Measurements from ENCODE around the gene SSBP3. TPM values are rescaled to one million over a fixed set of nuclear protein-coding genes. Genes with fewer than 3 reads are reported as not detected.

SSBP3 gene
- total RNA-seq, 1 experiment from 2014 or later, result 15.0 TPM

DNA sequence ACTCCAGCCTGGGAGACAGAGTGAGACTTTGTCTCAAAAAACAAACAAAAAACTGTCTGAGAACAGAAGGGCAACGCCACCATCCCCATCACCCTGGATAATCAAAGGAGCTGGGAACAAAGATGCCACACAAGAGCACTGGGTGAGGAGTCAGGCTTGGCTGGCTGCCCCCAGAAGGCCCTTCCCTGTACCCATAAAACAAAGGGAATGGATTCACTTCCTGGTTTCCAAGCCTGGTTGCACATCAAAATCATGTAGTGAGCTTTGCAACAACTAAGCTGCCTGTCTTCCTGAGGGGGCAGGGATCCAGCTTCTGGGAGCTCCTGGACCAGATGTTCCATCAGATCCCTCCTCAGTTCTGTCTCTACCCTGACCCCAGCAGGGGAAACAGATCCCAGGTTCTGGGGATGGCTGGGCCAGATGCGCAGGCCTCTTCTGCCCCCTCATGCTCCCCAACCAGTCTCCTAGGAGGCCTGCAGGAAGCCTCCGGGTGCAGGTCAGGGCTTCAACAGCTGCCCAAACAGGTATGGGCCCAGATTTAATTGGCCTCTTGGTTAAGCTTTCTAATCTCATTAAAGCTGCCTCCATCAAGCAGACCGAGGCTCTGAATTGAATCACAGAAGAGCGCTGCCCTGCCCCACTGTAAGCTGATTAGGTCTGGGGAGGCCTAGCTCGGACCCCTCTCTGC is 108.5 kb downstream of the SSBP3 start:
- no peaks in the 10 kb centered on the region for H3K79me2 ChIP-seq (ENCODE audit: low read length)
- H3K9me2 ChIP-seq (replicated peaks; ENCODE audit: low read length), result no peaks in the 10 kb centered on the region
- intact Hi-C loops (cut with micrococcal nuclease), result no loop called here
- no peak for DNase-seq
- no peak overlapping the region for H3K9ac ChIP-seq (ENCODE audit: low read length)
- peak; percentile 24; the same call in 1 of the 2 replicates for ATAC-seq
- no TSS peak for BruUV-seq (replicated peaks)
- no peak overlapping the region for H3K4me3 ChIP-seq (ENCODE audit: low read length)
- H4K20me1 ChIP-seq (ENCODE audit: low read length), result no peaks in the 10 kb centered on the region
- H3K27ac ChIP-seq (ENCODE audit: low read length), result no peak overlapping the region
- TF ChIP-seq, protein P1, sequence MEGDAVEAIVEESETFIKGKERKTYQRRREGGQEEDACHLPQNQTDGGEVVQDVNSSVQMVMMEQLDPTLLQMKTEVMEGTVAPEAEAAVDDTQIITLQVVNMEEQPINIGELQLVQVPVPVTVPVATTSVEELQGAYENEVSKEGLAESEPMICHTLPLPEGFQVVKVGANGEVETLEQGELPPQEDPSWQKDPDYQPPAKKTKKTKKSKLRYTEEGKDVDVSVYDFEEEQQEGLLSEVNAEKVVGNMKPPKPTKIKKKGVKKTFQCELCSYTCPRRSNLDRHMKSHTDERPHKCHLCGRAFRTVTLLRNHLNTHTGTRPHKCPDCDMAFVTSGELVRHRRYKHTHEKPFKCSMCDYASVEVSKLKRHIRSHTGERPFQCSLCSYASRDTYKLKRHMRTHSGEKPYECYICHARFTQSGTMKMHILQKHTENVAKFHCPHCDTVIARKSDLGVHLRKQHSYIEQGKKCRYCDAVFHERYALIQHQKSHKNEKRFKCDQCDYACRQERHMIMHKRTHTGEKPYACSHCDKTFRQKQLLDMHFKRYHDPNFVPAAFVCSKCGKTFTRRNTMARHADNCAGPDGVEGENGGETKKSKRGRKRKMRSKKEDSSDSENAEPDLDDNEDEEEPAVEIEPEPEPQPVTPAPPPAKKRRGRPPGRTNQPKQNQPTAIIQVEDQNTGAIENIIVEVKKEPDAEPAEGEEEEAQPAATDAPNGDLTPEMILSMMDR (conservative IDR thresholded peaks at IDR 0.05; ENCODE audit: low read depth, low read length), result no peak
- TF ChIP-seq EZH2phosphoT487 (IDR thresholded peaks at IDR 0.05; ENCODE audit: borderline replicate concordance, low read length) (no peak), EZH2 (IDR thresholded peaks at IDR 0.05; ENCODE audit: low read length, unreplicated experiment) (no peak)
- POLR2A ChIA-PET (ENCODE audit: unreplicated experiment), result no interaction called here
- no peaks in the 10 kb centered on the region for H3F3A ChIP-seq (ENCODE audit: low read length, unreplicated experiment)
- H3K9me3 ChIP-seq (ENCODE audit: low read length), result no peaks in the 10 kb centered on the region
- no peaks in the 10 kb centered on the region for H3K36me3 ChIP-seq (ENCODE audit: low read depth, low read length)
- no peaks in the 10 kb centered on the region for H3K4me1 ChIP-seq (ENCODE audit: insufficient read depth, low read length)
- CTCF ChIA-PET, result no interaction called here
- no peak overlapping the region for H2AFZ ChIP-seq (ENCODE audit: low read length)
- no peaks in the 10 kb centered on the region for H3K27me3 ChIP-seq (ENCODE audit: low read length)
- no peak overlapping the region for H3K4me2 ChIP-seq (ENCODE audit: low read length)

GRCh38 chr1:54296666-54297065 is 109.5 kb downstream of the SSBP3 start:
- ChIA-PET POLR2A (ENCODE audit: unreplicated experiment) (no interaction called here), CTCF (no interaction called here)
- Histone ChIP-seq H3F3A (ENCODE audit: low read length, unreplicated experiment) (no peaks in the 10 kb centered on the region), H3K27ac (ENCODE audit: low read length) (no peak overlapping the region), H3K36me3 (ENCODE audit: low read depth, low read length) (no peaks in the 10 kb centered on the region), H3K9me2 (replicated peaks; ENCODE audit: low read length) (no peaks in the 10 kb centered on the region), H4K20me1 (ENCODE audit: low read length) (no peaks in the 10 kb centered on the region), H3K79me2 (ENCODE audit: low read length) (no peaks in the 10 kb centered on the region), H3K27me3 (ENCODE audit: low read length) (no peaks in the 10 kb centered on the region), H3K9me3 (ENCODE audit: low read length) (no peaks in the 10 kb centered on the region), H2AFZ (ENCODE audit: low read length) (no peak overlapping the region), H3K4me3 (ENCODE audit: low read length) (no peak overlapping the region), H3K4me1 (ENCODE audit: insufficient read depth, low read length) (no peaks in the 10 kb centered on the region), H3K4me2 (ENCODE audit: low read length) (no peak overlapping the region), H3K9ac (ENCODE audit: low read length) (no peak overlapping the region)
- TF ChIP-seq, protein P1 (conservative IDR thresholded peaks at IDR 0.05; ENCODE audit: low read depth, low read length), result no peak
- TF ChIP-seq EZH2 (IDR thresholded peaks at IDR 0.05; ENCODE audit: low read length, unreplicated experiment), result no peak
- no peak for TF ChIP-seq EZH2phosphoT487 (IDR thresholded peaks at IDR 0.05; ENCODE audit: borderline replicate concordance, low read length)
- no TSS peak for BruUV-seq (replicated peaks)
- ATAC-seq (no peak), DNase-seq (no peak)
- intact Hi-C loops (cut with micrococcal nuclease), result no loop called here

DNA sequence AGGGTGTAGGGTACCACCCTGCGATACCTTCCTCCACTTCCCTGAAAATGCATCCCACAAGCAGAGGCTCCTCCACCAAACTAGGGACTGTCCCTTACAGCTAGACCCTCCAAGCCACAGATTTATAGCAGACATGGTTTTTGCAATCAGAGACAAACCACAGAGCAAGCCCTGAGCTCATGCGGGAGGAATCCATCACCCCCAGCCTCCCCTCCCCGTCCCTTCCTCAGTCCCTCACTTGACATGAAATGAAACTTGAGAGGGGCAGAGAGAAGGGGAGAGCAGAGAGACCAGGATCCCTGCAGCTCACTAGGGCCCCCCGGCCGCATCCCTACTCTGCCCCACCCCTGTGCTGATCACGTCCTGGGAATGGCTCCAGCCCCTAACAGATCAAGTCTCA is 111.3 kb downstream of the SSBP3 start:
- H3K27me3 ChIP-seq (ENCODE audit: low read length), result no peaks in the 10 kb centered on the region
- TF ChIP-seq, protein P1 (conservative IDR thresholded peaks at IDR 0.05; ENCODE audit: low read depth, low read length), result no peak
- no peak for TF ChIP-seq EZH2 (IDR thresholded peaks at IDR 0.05; ENCODE audit: low read length, unreplicated experiment)
- TF ChIP-seq EZH2phosphoT487 (IDR thresholded peaks at IDR 0.05; ENCODE audit: borderline replicate concordance, low read length), result no peak
- ChIA-PET CTCF (no interaction called here), POLR2A (ENCODE audit: unreplicated experiment) (no interaction called here)
- H3K79me2 ChIP-seq (ENCODE audit: low read length), result no peaks in the 10 kb centered on the region
- no peaks in the 10 kb centered on the region for H3K9me3 ChIP-seq (ENCODE audit: low read length)
- H3K4me2 ChIP-seq (ENCODE audit: low read length), result no peak overlapping the region
- H3F3A ChIP-seq (ENCODE audit: low read length, unreplicated experiment), result no peaks in the 10 kb centered on the region
- intact Hi-C loops (cut with micrococcal nuclease), result no loop called here
- no peaks in the 10 kb centered on the region for H3K9me2 ChIP-seq (replicated peaks; ENCODE audit: low read length)
- no peak overlapping the region for H3K27ac ChIP-seq (ENCODE audit: low read length)
- no peaks in the 10 kb centered on the region for H3K36me3 ChIP-seq (ENCODE audit: low read depth, low read length)
- no TSS peak for BruUV-seq (replicated peaks)
- H3K4me1 ChIP-seq (ENCODE audit: insufficient read depth, low read length), result no peaks in the 10 kb centered on the region
- ATAC-seq (no peak), DNase-seq (no peak)
- no peak overlapping the region for H2AFZ ChIP-seq (ENCODE audit: low read length)
- H3K4me3 ChIP-seq (ENCODE audit: low read length), result no peak overlapping the region
- no peaks in the 10 kb centered on the region for H4K20me1 ChIP-seq (ENCODE audit: low read length)
- no peak overlapping the region for H3K9ac ChIP-seq (ENCODE audit: low read length)
